Psoas muscle (tissue), 8 donors: ENCODE results near the gene GPR183. TPM values are rescaled to one million over a fixed set of nuclear protein-coding genes. Genes with fewer than 3 reads are reported as not detected.

ENCODE experiments used
- ATAC-seq, 4 donors: fragments of 200-7000 bp; cut with Tn5 transposase; one replicate each; pipeline ENCODE4 v1.9.1; 2020; ENCODE audit warnings: moderate library complexity in 3 of 4, mild to moderate bottlenecking in 2 of 4
- DNase-seq, 2 donors: peaks; one replicate each; pipeline ENCODE4 v3.0.0-alpha.2; 2020
- H3K27ac ChIP-seq: fragments of 200-600 bp; one replicate; pipeline ENCODE4 v1.8.0; 2022
- H3K27me3 ChIP-seq, 3 donors: fragments of 200-600 bp in 1 of 3; one replicate each; pipeline versions ENCODE4 v1.6.1 to v1.8.0; 2013 to 2022; ENCODE audit warnings: low read length in 2 of 3, mild to moderate bottlenecking in 2 of 3, moderate library complexity in 1 of 3; ENCODE audit not compliant: insufficient read depth in 3 of 3
- H3K36me3 ChIP-seq, 2 donors: fragments of 200-600 bp in 1 of 2; one replicate each; pipeline versions ENCODE4 v1.6.1 to v1.8.0; 2013 to 2022; ENCODE audit warnings: low read depth in 1 of 2, mild to moderate bottlenecking in 1 of 2, moderate library complexity in 1 of 2; ENCODE audit not compliant: insufficient read depth in 1 of 2
- H3K4me1 ChIP-seq: fragments of 200-600 bp; one replicate; pipeline ENCODE4 v1.8.0; 2022
- H3K4me3 ChIP-seq: fragments of 200-600 bp; one replicate; pipeline ENCODE4 v1.8.0; 2022; ENCODE audit warnings: mild to moderate bottlenecking
- H3K9me3 ChIP-seq: fragments of 200-600 bp; one replicate; pipeline ENCODE4 v1.8.0; 2022
- WGBS, 3 donors: extraction: QIAGEN DNeasy Blood & Tissue Kit; methylation state at CpG; one replicate each; pipeline versions ENCODE4 v1.1.6 to v1.1.7; 2013; 5-methylcytosine and 5-hydroxymethylcytosine counted together
- intact Hi-C, 2 donors: fragments of 100-400 bp; cut with DNase I; formaldehyde crosslinking; loops; one replicate each; pipeline versions ENCODE4 v1.11.0 to v1.14.2; 2022
- polyA plus RNA-seq, 3 donors: library from polyadenylated mRNA; stranded (reverse); fragments of 200-250 nt; gene quantifications; one replicate each; pipeline ENCODE4 v1.2.3, GENCODE V29; 2013
- total RNA-seq, 4 donors: library from RNA; stranded (reverse); fragmentation: NEBNext Ultra II Directional in 2 of 4; extraction: Animal tissue kit (Norgen Biotek cat#: 25700) in 2 of 4; gene quantifications; one replicate each; pipeline versions ENCODE4 v1.2.1 to v1.2.4, GENCODE V29; 2021 to 2023
- TF ChIP-seq, protein P1 (sequence below): fragments of 200-600 bp; IDR thresholded peaks from one replicate; pipeline ENCODE4 v1.8.0; 2022; ENCODE audit warnings: antibody characterized with exemption
- donor health status: healthy with polysubstance abuse.
- donor health status: DM: no; HTN: no; CAD: no; lungs with moderate emphysema.
- donor health status: Bipolar disorder and iron deficiency.
- donor health status: healthy.
- donor health status: DM: yes; HTN: yes; CAD: no.
- donor health status: DM: no; HTN: no; CAD: no.
- donor health status: DM: no; HTN: no; CAD: no.
- donor health status: DM: yes; HTN: yes; CAD: no.

Gene GPR183
- total and polyA plus RNA-seq, 7 donors = 0.67 to 1.4 (median 0.80) TPM

DNA sequence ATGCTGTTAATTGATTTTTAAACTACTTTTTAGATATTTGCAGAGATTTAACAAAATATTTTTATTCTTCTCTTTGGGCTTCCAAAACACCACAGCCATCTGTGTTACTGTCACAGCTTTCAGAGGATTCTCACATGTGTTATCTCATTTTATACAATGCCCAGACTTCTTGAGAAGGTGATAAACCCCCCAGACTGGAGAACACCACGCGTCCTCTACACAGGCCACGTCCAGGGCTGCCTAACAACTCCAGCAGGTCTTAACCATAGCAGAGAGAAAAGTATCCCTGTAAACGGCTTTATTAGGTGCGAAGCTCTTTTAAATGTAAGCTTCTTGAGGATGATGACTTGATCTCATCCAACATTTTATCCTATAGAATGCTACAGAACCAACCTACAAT lies 2.0 kb downstream of the GPR183 start:
- intact Hi-C loops = no loop called here
- peaks cover 9% of the 10 kb centered on the region for H3K4me1 ChIP-seq
- H3K9me3 ChIP-seq = no peaks in the 10 kb centered on the region
- 63 to 91% (median 90%) methylated on average over 5 of the region's 5 CpGs for WGBS, 3 donors
- no peak overlapping the region for H3K27ac ChIP-seq
- H3K4me3 ChIP-seq = peak overlapping the region; percentile 31
- TF ChIP-seq, protein P1, sequence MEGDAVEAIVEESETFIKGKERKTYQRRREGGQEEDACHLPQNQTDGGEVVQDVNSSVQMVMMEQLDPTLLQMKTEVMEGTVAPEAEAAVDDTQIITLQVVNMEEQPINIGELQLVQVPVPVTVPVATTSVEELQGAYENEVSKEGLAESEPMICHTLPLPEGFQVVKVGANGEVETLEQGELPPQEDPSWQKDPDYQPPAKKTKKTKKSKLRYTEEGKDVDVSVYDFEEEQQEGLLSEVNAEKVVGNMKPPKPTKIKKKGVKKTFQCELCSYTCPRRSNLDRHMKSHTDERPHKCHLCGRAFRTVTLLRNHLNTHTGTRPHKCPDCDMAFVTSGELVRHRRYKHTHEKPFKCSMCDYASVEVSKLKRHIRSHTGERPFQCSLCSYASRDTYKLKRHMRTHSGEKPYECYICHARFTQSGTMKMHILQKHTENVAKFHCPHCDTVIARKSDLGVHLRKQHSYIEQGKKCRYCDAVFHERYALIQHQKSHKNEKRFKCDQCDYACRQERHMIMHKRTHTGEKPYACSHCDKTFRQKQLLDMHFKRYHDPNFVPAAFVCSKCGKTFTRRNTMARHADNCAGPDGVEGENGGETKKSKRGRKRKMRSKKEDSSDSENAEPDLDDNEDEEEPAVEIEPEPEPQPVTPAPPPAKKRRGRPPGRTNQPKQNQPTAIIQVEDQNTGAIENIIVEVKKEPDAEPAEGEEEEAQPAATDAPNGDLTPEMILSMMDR = no peak
- peaks cover 0 to 7% of the 10 kb centered on the region in 2 donors for H3K36me3 ChIP-seq
- H3K27me3 ChIP-seq = no peaks in the 10 kb centered on the region
- DNase-seq (no peak), ATAC-seq (no peak)

DNA sequence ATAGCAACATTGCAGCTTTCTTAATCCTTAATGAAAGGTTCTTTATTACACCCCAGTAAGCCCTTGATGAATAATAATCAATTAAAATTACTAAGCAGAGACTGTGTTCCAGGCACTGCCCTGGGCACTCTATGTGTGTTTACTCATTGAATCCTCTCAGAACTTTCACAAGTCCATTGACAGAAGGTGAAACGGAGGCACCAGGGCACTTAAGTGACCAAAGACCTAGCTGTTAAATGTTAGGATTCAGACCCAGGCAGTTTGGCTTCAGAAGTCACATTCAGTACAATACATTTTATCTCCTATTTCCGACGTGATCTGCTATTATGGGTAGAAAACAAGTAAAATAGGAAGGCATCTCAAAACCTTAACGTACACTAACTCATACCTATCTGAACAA lies 2.7 kb downstream of the GPR183 start:
- intact Hi-C loops = no loop called here
- Histone ChIP-seq H3K27ac (no peak overlapping the region), H3K36me3 (peaks cover 0 to 7% of the 10 kb centered on the region in 2 donors), H3K27me3 (no peaks in the 10 kb centered on the region), H3K4me3 (no peak overlapping the region), H3K9me3 (no peaks in the 10 kb centered on the region), H3K4me1 (peaks cover 9% of the 10 kb centered on the region)
- no peak for ATAC-seq
- no peak for DNase-seq
- TF ChIP-seq, protein P1 = no peak
- WGBS, 3 donors = 89 to 92% (median 90%) methylated on average over 4 of the region's 4 CpGs

DNA sequence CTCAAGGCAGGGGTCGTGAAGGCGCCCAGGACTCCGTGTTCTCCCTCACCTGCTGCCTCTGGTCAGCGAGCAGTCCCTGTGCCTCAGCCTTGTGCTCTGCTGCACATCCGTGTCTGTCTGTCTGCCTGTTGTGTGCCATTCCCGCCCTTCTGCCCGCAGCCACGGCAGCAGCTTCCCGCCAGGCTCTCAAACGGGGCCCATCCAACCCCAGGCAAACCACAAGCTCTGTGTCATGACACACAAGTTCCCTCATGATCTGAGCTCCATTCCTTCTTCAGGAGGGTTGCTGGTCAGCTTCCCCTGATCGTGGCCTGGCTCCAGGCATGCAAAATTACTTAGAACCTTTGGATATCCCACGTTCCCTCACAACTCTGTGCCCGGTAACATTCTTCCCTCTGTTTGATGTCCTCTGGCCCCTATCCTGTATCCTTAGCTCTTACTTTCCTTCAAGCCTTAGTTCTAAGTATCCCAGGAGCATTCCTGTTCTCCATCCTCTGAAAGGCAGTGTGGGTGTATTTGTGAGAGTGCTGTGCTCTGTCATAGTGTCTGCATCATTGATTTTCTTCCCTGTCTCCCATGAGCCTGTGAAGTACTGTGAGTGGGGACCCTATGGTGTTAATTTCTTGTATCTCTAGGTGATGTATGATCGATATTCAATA lies 3.2 kb downstream of the GPR183 start:
- Histone ChIP-seq H3K9me3 (no peaks in the 10 kb centered on the region), H3K4me1 (peaks cover 9% of the 10 kb centered on the region), H3K36me3 (peaks cover 0 to 7% of the 10 kb centered on the region in 2 donors), H3K27ac (no peak overlapping the region), H3K4me3 (no peak overlapping the region), H3K27me3 (no peaks in the 10 kb centered on the region)
- intact Hi-C loops = no loop called here
- ATAC-seq (no peak), DNase-seq (no peak)
- WGBS, 3 donors = 88 to 91% (median 88%) methylated on average over 14 of the region's 14 CpGs
- TF ChIP-seq, protein P1 = no peak

DNA sequence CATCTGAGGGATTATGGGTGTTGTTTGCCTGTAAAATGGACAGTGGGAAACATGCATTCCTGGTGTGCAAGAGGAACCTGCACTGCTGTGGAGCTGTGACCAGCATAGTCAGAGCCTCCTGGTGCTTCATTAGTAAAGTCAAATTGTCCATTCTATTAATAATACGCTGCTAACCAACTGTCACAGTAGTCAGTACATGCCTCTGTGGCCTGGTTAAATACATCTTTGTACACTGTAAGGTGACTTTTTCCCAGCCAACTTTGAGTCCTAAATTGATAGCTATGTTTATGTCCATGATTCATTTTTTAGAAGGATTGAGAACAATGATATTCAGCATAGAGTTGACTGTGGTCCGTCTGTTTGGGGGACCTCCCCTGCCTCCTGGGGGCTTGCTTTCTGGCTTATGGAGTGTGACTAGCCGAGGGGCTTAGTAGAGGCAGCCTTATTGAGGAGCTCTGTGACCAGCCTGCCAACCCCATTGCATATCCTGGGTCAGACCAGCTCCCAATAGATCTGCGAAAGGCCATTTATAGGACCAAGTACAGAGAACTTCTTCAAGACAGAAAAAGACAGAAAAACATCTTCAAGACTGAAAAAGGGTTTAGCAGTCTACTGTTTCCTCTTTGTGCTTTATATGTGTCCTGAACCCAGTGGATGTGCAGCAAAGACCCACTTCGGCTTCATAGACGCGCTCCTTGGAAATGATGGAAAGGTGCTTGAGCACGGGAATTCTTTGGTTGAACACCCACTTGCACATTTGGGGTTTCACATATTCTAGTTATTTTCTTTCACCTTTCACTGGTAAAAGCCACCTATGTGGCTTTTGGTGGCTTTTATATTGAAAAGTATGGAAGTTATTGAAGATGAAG lies 4.3 kb downstream of the GPR183 start:
- no peak overlapping the region for H3K27ac ChIP-seq
- H3K27me3 ChIP-seq = no peaks in the 10 kb centered on the region
- peaks cover 0 to 7% of the 10 kb centered on the region in 2 donors for H3K36me3 ChIP-seq
- WGBS, 3 donors = 93 to 97% (median 94%) methylated on average over 8 of the region's 8 CpGs
- TF ChIP-seq, protein P1 = no peak
- DNase-seq (no peak), ATAC-seq (peak in 1 of 4 donors; percentile 17)
- peaks cover 6% of the 10 kb centered on the region for H3K4me1 ChIP-seq
- no peaks in the 10 kb centered on the region for H3K9me3 ChIP-seq
- intact Hi-C loops = no loop called here
- H3K4me3 ChIP-seq = no peak overlapping the region
